IMR-90 (cell line): ENCODE data around the gene CHRNG. TPM values are rescaled to one million over a fixed set of nuclear protein-coding genes. Genes with fewer than 3 reads are reported as not detected.

Experiments
- ATAC-seq: fragments of 200-7000 bp; cut with Tn5 transposase; 2 replicates; pipeline ENCODE4 v1.9.1; 2020; ENCODE audit warnings: low read depth, mild to moderate bottlenecking, moderate library complexity
- BruUV-seq: library from RNA; stranded (reverse); fragments of 400-500 nt; replicated peaks from 2 replicates; lab custom pipeline; 2021; lab: Mats Ljungman, UMichigan
- CTCF ChIA-PET: fragments of 300-600 bp; formaldehyde crosslinking; extraction: SDS; loops from one replicate; lab custom pipeline; 2021; ENCODE audit warnings: antibody characterized with exemption; lab: Yijun Ruan, JAX
- POLR2A ChIA-PET: fragments of 300-600 bp; sonication (Branson Sonifier 250); formaldehyde crosslinking; loops from one replicate; lab custom pipeline; 2022; ENCODE audit warnings: antibody characterized with exemption; ENCODE audit not compliant: unreplicated experiment; lab: Charles Lee
- DNase-seq: peaks from one replicate; pipeline ENCODE4 v3.0.0; 2013
- H2AFZ ChIP-seq: replicated peaks from 2 replicates; pipeline ENCODE3; 2013; ENCODE audit warnings: low read length, mild to moderate bottlenecking; ENCODE audit not compliant: poor library complexity
- H2AK5ac ChIP-seq: 2 replicates; pipeline ENCODE4 v1.6.1; 2013; ENCODE audit warnings: low read depth, low read length, inconsistent platforms
- H2AK9ac ChIP-seq: replicated peaks from 2 replicates; pipeline ENCODE3; 2013; ENCODE audit warnings: mild to moderate bottlenecking, low read depth, low read length, moderate library complexity; ENCODE audit not compliant: poor library complexity
- H2BK120ac ChIP-seq: 2 replicates; pipeline ENCODE4 v1.6.1; 2013; ENCODE audit warnings: low read depth, low read length, inconsistent platforms
- H2BK15ac ChIP-seq: 3 replicates; pipeline ENCODE4 v1.6.1; 2013; ENCODE audit warnings: low read depth, low read length, inconsistent platforms
- H2BK20ac ChIP-seq: 2 replicates; pipeline ENCODE4 v1.6.1; 2013; ENCODE audit warnings: low read depth, mild to moderate bottlenecking, inconsistent platforms, low read length, moderate library complexity
- H2BK5ac ChIP-seq: 2 replicates; pipeline ENCODE4 v1.6.1; 2013; ENCODE audit warnings: mild to moderate bottlenecking, low read depth, low read length, inconsistent platforms; ENCODE audit not compliant: poor library complexity, severe bottlenecking
- H3K14ac ChIP-seq: replicated peaks from 2 replicates; pipeline ENCODE4 v1.6.1; 2013; ENCODE audit warnings: low read depth, low read length, inconsistent platforms
- H3K18ac ChIP-seq: 2 replicates; pipeline ENCODE4 v1.6.1; 2013; ENCODE audit warnings: low read depth, low read length, control low read depth
- H3K23ac ChIP-seq: 2 replicates; pipeline ENCODE4 v1.6.1; 2013; ENCODE audit warnings: low read depth, low read length, inconsistent platforms
- H3K27ac ChIP-seq: 2 replicates; pipeline ENCODE4 v1.5.1; 2013; ENCODE audit warnings: mild to moderate bottlenecking, control low read depth, low read length; ENCODE audit not compliant: insufficient read depth
- H3K27me3 ChIP-seq: 2 replicates; pipeline ENCODE4 v1.6.1; 2013; ENCODE audit warnings: low read length; ENCODE audit not compliant: control insufficient read depth, insufficient read depth
- H3K36me3 ChIP-seq: 2 replicates; pipeline ENCODE4 v1.6.1; 2013; ENCODE audit warnings: low read length, mixed read lengths; ENCODE audit not compliant: control insufficient read depth, insufficient read depth
- H3K4ac ChIP-seq: 2 replicates; pipeline ENCODE4 v1.6.1; 2013; ENCODE audit warnings: low read depth, low read length, inconsistent platforms
- H3K4me1 ChIP-seq: 2 replicates; pipeline ENCODE4 v1.6.1; 2013; ENCODE audit warnings: low read length, mixed read lengths; ENCODE audit not compliant: control insufficient read depth, insufficient read depth
- H3K4me2 ChIP-seq: 2 replicates; pipeline ENCODE4 v1.6.1; 2013; ENCODE audit warnings: low read depth, mild to moderate bottlenecking, control low read depth, low read length, moderate library complexity
- H3K4me3 ChIP-seq: 2 replicates; pipeline ENCODE4 v1.5.1; 2013; ENCODE audit warnings: low read depth, mild to moderate bottlenecking, control low read depth, low read length, moderate library complexity; ENCODE audit not compliant: insufficient read depth
- H3K56ac ChIP-seq: 2 replicates; pipeline ENCODE4 v1.6.1; 2013; ENCODE audit warnings: low read length, inconsistent platforms; ENCODE audit not compliant: insufficient read depth; ENCODE audit errors: extremely low read depth
- H3K79me1 ChIP-seq, 2 experiments: 2 replicates each; pipeline ENCODE4 v1.6.1; 2013; ENCODE audit warnings: low read length in 2 of 2, inconsistent platforms in 1 of 2, low read depth in 1 of 2
- H3K9ac ChIP-seq: 2 replicates; pipeline ENCODE4 v1.6.1; 2013; ENCODE audit warnings: low read depth, low read length, control low read depth
- H3K9me1 ChIP-seq: 2 replicates; pipeline ENCODE4 v1.6.1; 2013; ENCODE audit warnings: low read length, inconsistent platforms; ENCODE audit not compliant: insufficient read depth
- H3K9me3 ChIP-seq: 2 replicates; pipeline ENCODE4 v1.6.1; 2013; ENCODE audit warnings: low read length; ENCODE audit not compliant: control insufficient read depth, insufficient read depth
- H4K20me1 ChIP-seq: 2 replicates; pipeline ENCODE4 v1.6.1; 2013; ENCODE audit warnings: low read length, inconsistent platforms; ENCODE audit not compliant: insufficient read depth
- H4K5ac ChIP-seq: 2 replicates; pipeline ENCODE4 v1.6.1; 2013; ENCODE audit warnings: mild to moderate bottlenecking, low read depth, low read length, control low read depth
- H4K8ac ChIP-seq, 2 experiments: 2 replicates each; pipeline ENCODE4 v1.6.1; 2013; ENCODE audit warnings: low read depth in 2 of 2, low read length in 2 of 2, control low read depth in 1 of 2, inconsistent platforms in 1 of 2
- H4K91ac ChIP-seq: 2 replicates; pipeline ENCODE4 v1.6.1; 2013; ENCODE audit warnings: low read depth, low read length, inconsistent platforms; ENCODE audit not compliant: insufficient read depth
- BHLHE40 ChIP-seq: fragments of 150-350 bp; IDR thresholded peaks from 2 replicates; pipeline ENCODE4 v1.6.1; 2016; ENCODE audit warnings: mild to moderate bottlenecking, low read depth, low read length
- CHD1 ChIP-seq: IDR thresholded peaks from 2 replicates; pipeline ENCODE4 v1.6.1; 2012; ENCODE audit warnings: low read depth, low read length, improper control_type of control experiment
- CTCF ChIP-seq: conservative IDR thresholded peaks from 2 replicates; pipeline ENCODE4 v1.5.1; 2012; ENCODE audit warnings: mild to moderate bottlenecking, low read depth, low read length, improper control_type of control experiment
- MAZ ChIP-seq: IDR thresholded peaks from 2 replicates; pipeline ENCODE4 v1.6.1; 2012; ENCODE audit warnings: low read depth, mild to moderate bottlenecking, low read length, improper control_type of control experiment, moderate library complexity, borderline replicate concordance
- MXI1 ChIP-seq: IDR thresholded peaks from 2 replicates; pipeline ENCODE4 v1.6.1; 2012; ENCODE audit warnings: low read depth, mild to moderate bottlenecking, low read length, moderate library complexity, borderline replicate concordance
- NFE2L2 ChIP-seq: fragments of 150-350 bp; IDR thresholded peaks from 2 replicates; pipeline ENCODE4 v1.6.1; 2016; ENCODE audit warnings: low read depth, mild to moderate bottlenecking, low read length
- POLR2A ChIP-seq: IDR thresholded peaks from 2 replicates; pipeline ENCODE4 v1.6.1; 2012; ENCODE audit warnings: mild to moderate bottlenecking, low read depth, low read length
- RCOR1 ChIP-seq: IDR thresholded peaks from 2 replicates; pipeline ENCODE4 v1.6.1; 2012; ENCODE audit warnings: mild to moderate bottlenecking, low read length, improper control_type of control experiment; ENCODE audit not compliant: insufficient replicate concordance
- RFX5 ChIP-seq: IDR thresholded peaks from 2 replicates; pipeline ENCODE4 v1.8.0; 2012; ENCODE audit warnings: low read depth, mild to moderate bottlenecking, low read length, moderate library complexity
- SMC3 ChIP-seq: fragments of 150-350 bp; IDR thresholded peaks from 2 replicates; pipeline ENCODE4 v1.6.1; 2016; ENCODE audit warnings: low read depth, mild to moderate bottlenecking, antibody characterized with exemption, low read length, moderate library complexity
- WGBS, 2 experiments: methylation state at CpG; one replicate each; pipeline versions ENCODE4 v1.1.5 to v1.1.7; 2013; ENCODE audit warnings: missing lambda C conversion rate in 2 of 2; ENCODE audit not compliant: insufficient read length in 1 of 2; ENCODE audit errors: extremely low coverage in 2 of 2; 5-methylcytosine and 5-hydroxymethylcytosine counted together
- dilution Hi-C: fragments of 300-500 bp; cut with HindIII; formaldehyde crosslinking; loops from one replicate; pipeline ENCODE4 v1.14.3; 2018; ENCODE audit warnings: low sequenced_read_pairs; ENCODE audit not compliant: unreplicated experiment
- in situ Hi-C: fragments of 300-500 bp; cut with MboI; formaldehyde crosslinking; loops from 3 replicates; pipeline ENCODE4 v1.14.3; 2019; ENCODE audit warnings: low sequenced_read_pairs, inconsistent platforms, mixed read lengths
- intact Hi-C: fragments of 100-400 bp; cut with micrococcal nuclease; formaldehyde crosslinking; loops from 2 replicates; pipeline ENCODE4 v1.10.0; 2022
- polyA plus RNA-seq, 3 experiments: library from polyadenylated mRNA; depleted of rRNA; stranded (reverse); fragments of >200 nt; gene quantifications; 2 replicates each; pipeline ENCODE4 v1.2.3, GENCODE V29; 2012; ENCODE audit warnings: low replicate concordance in 1 of 3
- total RNA-seq: library from RNA; depleted of rRNA; stranded (reverse); fragments of >200 nt; gene quantifications from 2 replicates; pipeline ENCODE4 v1.2.3, GENCODE V29; 2012

The CHRNG gene
- total and polyA plus RNA-seq, 2 of the 4 experiments (the other 2 are of a cell fraction), result not detected

GRCh38 chr2:232543491-232543890 lies 4.0 kb downstream of the CHRNG start:
- H2BK20ac ChIP-seq, result no peak overlapping the region
- H3K4me2 ChIP-seq, result no peak overlapping the region
- H3K18ac ChIP-seq, result no peak overlapping the region
- ATAC-seq (no peak), DNase-seq (no peak)
- H3K56ac ChIP-seq, result no peak overlapping the region
- H3K4ac ChIP-seq, result no peak overlapping the region
- no peak overlapping the region for H4K5ac ChIP-seq
- no peak overlapping the region for H3K27ac ChIP-seq
- H2AFZ ChIP-seq, result no peak overlapping the region
- peaks cover 0 to 14% of the 10 kb centered on the region in 2 experiments; a peak in 2 of 4 replicates for H3K79me1 ChIP-seq
- peaks cover 4% of the 10 kb centered on the region; the same call in 1 of the 2 replicates for H3K36me3 ChIP-seq
- no peak overlapping the region for H3K23ac ChIP-seq
- H4K20me1 ChIP-seq, result no peaks in the 10 kb centered on the region; the same call in 1 of the 2 replicates
- H2BK5ac ChIP-seq, result no peak overlapping the region
- H3K14ac ChIP-seq, result no peak overlapping the region
- no TSS peak for BruUV-seq
- peaks cover 9% of the 10 kb centered on the region for H3K27me3 ChIP-seq
- in situ Hi-C loops (no loop called here), intact Hi-C loops (no loop called here), dilution Hi-C loops (no loop called here)
- H3K9me3 ChIP-seq, result no peaks in the 10 kb centered on the region
- ChIA-PET CTCF (no interaction called here), POLR2A (no interaction called here)
- H3K4me3 ChIP-seq, result no peak overlapping the region
- 97% methylated on average over 6 of the region's 14 CpGs; no CpG with 5 or more reads in 1 of the 2 experiments for WGBS, 2 experiments
- no peak for TF ChIP-seq SMC3
- no peak for TF ChIP-seq BHLHE40
- no peak for TF ChIP-seq RFX5
- TF ChIP-seq CHD1, result no peak
- TF ChIP-seq NFE2L2, result no peak
- no peak for TF ChIP-seq CTCF
- TF ChIP-seq RCOR1, result no peak
- no peak for TF ChIP-seq MAZ
- no peak for TF ChIP-seq MXI1
- no peak for TF ChIP-seq POLR2A
- H2AK5ac ChIP-seq, result no peak overlapping the region
- no peak overlapping the region for H2BK15ac ChIP-seq
- no peak overlapping the region for H4K91ac ChIP-seq
- H2AK9ac ChIP-seq, result no peak overlapping the region
- no peak overlapping the region for H4K8ac ChIP-seq
- H3K9me1 ChIP-seq, result peaks cover 7% of the 10 kb centered on the region; the same call in 1 of the 2 replicates
- no peaks in the 10 kb centered on the region; the same call in 1 of the 2 replicates for H3K4me1 ChIP-seq
- H2BK120ac ChIP-seq, result no peak overlapping the region
- H3K9ac ChIP-seq, result no peak overlapping the region
